ENCODE measurements around the gene PTPN22.

GRCh38 chr1:113786069-113786468 is 85.4 kb downstream of the PTPN22 start:
- TF ChIP-seq CTCF (optimal IDR thresholded peaks at IDR 0.05 in 1 of 3, IDR thresholded peaks at IDR 0.05 in 1 of 3, conservative IDR thresholded peaks at IDR 0.05 in 1 of 3; ENCODE audit: extremely low read depth in 1 of 3, insufficient read depth in 2 of 3, low read length in 3 of 3): no peak
- TF ChIP-seq EZH2 (IDR thresholded peaks at IDR 0.05; ENCODE audit: low read length): no peak
